PC-9 (cell line): ENCODE measurements around the gene EML2. TPM values are rescaled to one million over a fixed set of nuclear protein-coding genes. Genes with fewer than 3 reads are reported as not detected.

Experiments used
- BruUV-seq: library from RNA; stranded (reverse); fragments of 400-500 nt; replicated peaks from 2 replicates; lab custom pipeline; 2021; lab: Mats Ljungman, UMichigan
- CTCF ChIA-PET: fragments of 300-600 bp; sonication (Branson Sonifier 250); formaldehyde crosslinking; loops from one replicate; lab custom pipeline; 2022; ENCODE audit warnings: antibody characterized with exemption; lab: Charles Lee
- POLR2A ChIA-PET: fragments of 300-600 bp; sonication (Branson Sonifier 250); formaldehyde crosslinking; loops from one replicate; lab custom pipeline; 2022; ENCODE audit warnings: antibody characterized with exemption; ENCODE audit not compliant: unreplicated experiment; lab: Charles Lee
- DNase-seq, 2 experiments: peaks; one replicate each; pipeline versions ENCODE4 v3.0.0 to v3.0.0-alpha.2; 2015 to 2022; ENCODE audit warnings: mixed read lengths in 1 of 2
- H2AFZ ChIP-seq: fragments of 200-600 bp; sonication (generic); 2 replicates; pipeline ENCODE4 v1.8.1; 2017; ENCODE audit warnings: antibody characterized with exemption
- H3F3A ChIP-seq: fragments of 200-600 bp; sonication (generic); 2 replicates; pipeline ENCODE4 v1.8.1; 2017; ENCODE audit warnings: antibody characterized with exemption, mild to moderate bottlenecking, low read depth; ENCODE audit not compliant: insufficient read depth
- H3K27ac ChIP-seq: fragments of 200-600 bp; sonication (generic); 2 replicates; pipeline ENCODE4 v1.6.1; 2016; ENCODE audit warnings: mixed run types
- H3K27me3 ChIP-seq: fragments of 200-600 bp; sonication (generic); 2 replicates; pipeline ENCODE4 v1.6.1; 2016; ENCODE audit warnings: low read depth, mixed run types; ENCODE audit not compliant: insufficient read depth
- H3K36me3 ChIP-seq: fragments of 200-600 bp; sonication (generic); 2 replicates; pipeline ENCODE4 v1.6.1; 2016; ENCODE audit warnings: low read depth, mixed run types
- H3K4me1 ChIP-seq: fragments of 200-600 bp; sonication (generic); replicated peaks from 2 replicates; pipeline ENCODE4 v1.6.1; 2016; ENCODE audit warnings: mixed run types; ENCODE audit not compliant: insufficient read depth
- H3K4me2 ChIP-seq: fragments of 200-600 bp; sonication (generic); 2 replicates; pipeline ENCODE4 v1.6.1; 2017; ENCODE audit warnings: mixed run types
- H3K4me3 ChIP-seq: fragments of 200-600 bp; sonication (generic); 2 replicates; pipeline ENCODE4 v1.6.1; 2016; ENCODE audit warnings: mixed run types
- H3K79me2 ChIP-seq: fragments of 200-600 bp; sonication (generic); 2 replicates; pipeline ENCODE4 v1.6.1; 2017; ENCODE audit warnings: low read depth, mixed run types
- H3K9me2 ChIP-seq: fragments of 200-600 bp; sonication (generic); 2 replicates; pipeline ENCODE4 v1.8.1; 2017; ENCODE audit warnings: mild to moderate bottlenecking; ENCODE audit not compliant: insufficient read depth
- H3K9me3 ChIP-seq: fragments of 200-600 bp; sonication (generic); 2 replicates; pipeline ENCODE4 v1.8.1; 2016; ENCODE audit warnings: low read depth; ENCODE audit not compliant: insufficient read depth
- H4K20me1 ChIP-seq: fragments of 200-600 bp; sonication (generic); 2 replicates; pipeline ENCODE4 v1.8.1; 2017; ENCODE audit not compliant: insufficient read depth
- EZH2 ChIP-seq: fragments of 200-600 bp; sonication (generic); IDR thresholded peaks from 2 replicates; pipeline ENCODE4 v1.8.0; 2017; ENCODE audit warnings: antibody characterized with exemption, low read depth
- intact Hi-C: fragments of 100-400 bp; cut with micrococcal nuclease; formaldehyde crosslinking; loops from one replicate; pipeline ENCODE4 v1.10.0; 2022; ENCODE audit not compliant: unreplicated experiment
- total RNA-seq: library from RNA; stranded (reverse); gene quantifications from 2 replicates; pipeline ENCODE4 v1.2.3, GENCODE V29; 2021
- TF ChIP-seq, protein P1 (sequence below): fragments of 200-600 bp; sonication (generic); conservative IDR thresholded peaks from 2 replicates; pipeline ENCODE4 v1.6.1; 2017; ENCODE audit warnings: mixed run types, antibody characterized with exemption, mild to moderate bottlenecking, moderate library complexity

EML2 gene
- total RNA-seq, 1 experiment from 2014 or later = 61.7 TPM

DNA sequence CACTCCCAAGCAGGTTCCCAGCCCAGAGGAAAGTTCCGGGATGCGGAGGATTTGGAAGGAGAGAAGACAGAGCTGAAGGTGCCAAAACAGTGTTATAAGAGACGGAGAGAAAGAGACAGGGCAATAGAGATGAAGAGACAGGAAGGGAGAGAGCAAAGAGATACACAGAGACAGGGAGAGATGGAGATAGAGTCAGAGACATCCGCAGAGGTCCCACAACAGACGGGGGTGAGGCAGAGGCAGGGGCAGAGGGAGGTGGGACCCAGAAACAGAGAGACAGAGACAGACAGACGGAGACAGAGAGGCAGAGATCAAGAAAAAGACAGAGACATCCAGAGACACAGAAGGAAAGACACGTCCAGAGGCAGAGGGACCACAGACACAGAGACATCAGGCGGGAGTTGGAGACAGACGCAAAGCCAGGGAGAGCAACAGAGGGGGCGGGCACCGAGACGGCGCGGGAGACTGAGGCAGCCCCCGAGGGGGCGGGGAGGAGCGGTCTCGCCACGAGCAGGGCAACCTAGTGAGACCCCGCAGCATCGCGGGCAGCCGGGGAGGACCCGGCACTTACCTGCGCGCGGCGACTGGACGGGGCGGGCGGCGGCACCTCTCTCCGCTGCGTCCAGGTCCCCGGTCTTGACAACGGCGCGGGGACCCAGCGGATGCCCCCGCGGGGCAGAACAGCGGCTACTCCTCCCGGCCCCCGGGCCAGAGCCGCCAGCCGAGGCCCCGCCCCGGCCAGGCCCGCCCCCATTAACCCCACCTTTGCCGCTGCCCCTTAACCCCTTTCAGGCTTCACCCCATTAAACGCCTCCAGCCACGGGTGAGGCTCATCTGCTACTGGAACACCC lies 37.4 kb downstream of the EML2 start, which contains the start of gene GPR4:
Gene GPR4 (minus strand): TSS at position 689 of the 851 bp plus-strand sequence. CDS start 10,346 bp downstream, outside the sequence.
- TF ChIP-seq EZH2 = no peak
- TF ChIP-seq, protein P1, sequence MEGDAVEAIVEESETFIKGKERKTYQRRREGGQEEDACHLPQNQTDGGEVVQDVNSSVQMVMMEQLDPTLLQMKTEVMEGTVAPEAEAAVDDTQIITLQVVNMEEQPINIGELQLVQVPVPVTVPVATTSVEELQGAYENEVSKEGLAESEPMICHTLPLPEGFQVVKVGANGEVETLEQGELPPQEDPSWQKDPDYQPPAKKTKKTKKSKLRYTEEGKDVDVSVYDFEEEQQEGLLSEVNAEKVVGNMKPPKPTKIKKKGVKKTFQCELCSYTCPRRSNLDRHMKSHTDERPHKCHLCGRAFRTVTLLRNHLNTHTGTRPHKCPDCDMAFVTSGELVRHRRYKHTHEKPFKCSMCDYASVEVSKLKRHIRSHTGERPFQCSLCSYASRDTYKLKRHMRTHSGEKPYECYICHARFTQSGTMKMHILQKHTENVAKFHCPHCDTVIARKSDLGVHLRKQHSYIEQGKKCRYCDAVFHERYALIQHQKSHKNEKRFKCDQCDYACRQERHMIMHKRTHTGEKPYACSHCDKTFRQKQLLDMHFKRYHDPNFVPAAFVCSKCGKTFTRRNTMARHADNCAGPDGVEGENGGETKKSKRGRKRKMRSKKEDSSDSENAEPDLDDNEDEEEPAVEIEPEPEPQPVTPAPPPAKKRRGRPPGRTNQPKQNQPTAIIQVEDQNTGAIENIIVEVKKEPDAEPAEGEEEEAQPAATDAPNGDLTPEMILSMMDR = no peak
- Histone ChIP-seq H3K4me2 (no peak within 1 kb of the TSS), H4K20me1 (no peaks in the 10 kb centered on the region), H3K9me2 (no peaks in the 10 kb centered on the region), H3F3A (no peaks in the 10 kb centered on the region), H3K79me2 (no peaks in the 10 kb centered on the region), H3K27me3 (peaks cover 53% of the 10 kb centered on the region), H3K4me1 (peaks cover 7% of the 10 kb centered on the region; the same call in 1 of the 2 replicates), H3K36me3 (no peaks in the 10 kb centered on the region), H3K4me3 (no peak within 1 kb of the TSS), H2AFZ (no peak within 1 kb of the TSS), H3K9me3 (no peaks in the 10 kb centered on the region), H3K27ac (no peak within 1 kb of the TSS)
- intact Hi-C loops = no loop called here
- ChIA-PET POLR2A (interaction anchor here (0.6 kb wide), 1 partner anchor 41 kb away, joined by 4 read pairs; no protein-coding TSS in a partner anchor), CTCF (no interaction called here)
- DNase-seq = peak in 1 of 2 experiments; percentile 6
- no TSS peak for BruUV-seq

DNA sequence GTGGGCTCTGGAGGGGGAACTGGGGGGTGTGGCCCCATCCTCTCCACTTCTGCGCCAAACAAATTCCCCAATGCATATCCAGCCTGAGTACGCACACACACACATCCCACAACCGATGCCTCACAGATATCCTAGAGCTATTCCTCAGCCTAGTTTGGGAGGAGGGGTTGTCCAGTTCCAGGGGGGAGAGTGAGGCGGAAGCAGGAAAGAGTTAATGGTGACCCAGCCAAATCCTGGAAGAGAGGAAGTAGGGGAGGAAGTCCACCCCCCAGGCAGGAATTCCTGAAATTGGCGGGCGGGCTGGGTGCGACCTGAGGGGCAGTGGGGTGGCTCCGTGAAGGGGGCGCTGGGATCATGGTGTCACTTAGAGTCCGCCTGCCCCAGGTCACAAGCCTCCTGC lies 38.1 kb downstream of the EML2 start:
- peaks cover 56% of the 10 kb centered on the region for H3K27me3 ChIP-seq
- TF ChIP-seq, protein P1 = no peak
- TF ChIP-seq EZH2 = no peak
- ChIA-PET CTCF (no interaction called here), POLR2A (interaction anchor here (0.5 to 0.6 kb wide), 2 partner anchors 30 to 41 kb away, joined by 4 to 5 read pairs; no protein-coding TSS in a partner anchor)
- no peaks in the 10 kb centered on the region for H3K79me2 ChIP-seq
- no peak overlapping the region for H2AFZ ChIP-seq
- peak in 1 of 2 experiments; percentile 9 for DNase-seq
- H3K36me3 ChIP-seq = no peaks in the 10 kb centered on the region
- H3K27ac ChIP-seq = no peak overlapping the region
- intact Hi-C loops = no loop called here
- no peak overlapping the region for H3K4me3 ChIP-seq
- H3K4me2 ChIP-seq = no peak overlapping the region
- H3K9me2 ChIP-seq = no peaks in the 10 kb centered on the region
- H3K9me3 ChIP-seq = no peaks in the 10 kb centered on the region
- H3K4me1 ChIP-seq = peaks cover 7% of the 10 kb centered on the region; the same call in 1 of the 2 replicates
- no peaks in the 10 kb centered on the region for H3F3A ChIP-seq
- no TSS peak for BruUV-seq
- H4K20me1 ChIP-seq = no peaks in the 10 kb centered on the region

DNA sequence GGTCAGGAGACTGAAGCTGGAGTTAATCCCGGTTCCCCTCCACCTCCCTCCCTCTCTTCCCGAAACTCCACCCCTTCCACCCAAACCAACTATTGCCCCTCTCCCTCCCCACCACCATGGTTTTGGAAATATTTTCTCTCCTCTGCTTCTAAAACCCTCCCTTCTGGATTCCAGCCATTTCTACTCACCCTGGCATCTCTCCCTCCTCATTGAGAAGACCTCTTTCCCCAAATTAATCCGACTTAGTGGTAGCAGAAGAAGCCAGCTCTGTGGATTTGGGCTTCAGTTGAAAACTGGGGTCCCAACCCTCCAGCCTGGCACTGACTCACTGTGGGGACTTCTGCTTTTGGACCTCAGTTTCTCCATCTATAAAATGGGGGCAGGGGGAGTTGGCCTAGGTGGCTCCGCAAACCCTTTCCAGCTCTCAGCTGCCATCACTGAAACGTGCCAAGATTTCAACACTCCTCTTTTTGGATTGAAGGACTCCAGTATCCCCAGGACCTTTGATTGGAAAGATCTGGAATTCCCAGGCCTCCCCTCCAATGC lies 38.8 kb downstream of the EML2 start:
- Histone ChIP-seq H3K4me2 (no peak overlapping the region), H2AFZ (no peak overlapping the region), H3K27me3 (peaks cover 56% of the 10 kb centered on the region), H3K36me3 (no peaks in the 10 kb centered on the region), H3K4me1 (peaks cover 7% of the 10 kb centered on the region; the same call in 1 of the 2 replicates), H3K27ac (no peak overlapping the region), H3F3A (no peaks in the 10 kb centered on the region), H3K9me2 (no peaks in the 10 kb centered on the region), H3K4me3 (no peak overlapping the region), H3K79me2 (no peaks in the 10 kb centered on the region), H4K20me1 (no peaks in the 10 kb centered on the region), H3K9me3 (no peaks in the 10 kb centered on the region)
- TF ChIP-seq, protein P1 = no peak
- TF ChIP-seq EZH2 = no peak
- intact Hi-C loops = no loop called here
- ChIA-PET CTCF (no interaction called here), POLR2A (interaction anchor here (0.5 kb wide), 2 partner anchors 18 to 30 kb away, joined by 4 to 5 read pairs; no protein-coding TSS in a partner anchor)
- no TSS peak for BruUV-seq
- DNase-seq = peak in 1 of 2 experiments; percentile 9
